GM18519 (cell line): ENCODE measurements around the gene CRYAA.

ENCODE experiments used
- ATAC-seq: cut with Tn5 transposase; IDR thresholded peaks from one replicate; pipeline ENCODE4 v1.9.1; 2021; ENCODE audit warnings: mild to moderate bottlenecking, moderate library complexity; ENCODE audit not compliant: unreplicated experiment, low FRiP score

CRYAA gene

GRCh38 chr21:43196826-43197225 is 28.0 kb downstream of the CRYAA start:
- ATAC-seq, result no peak

GRCh38 chr21:43198376-43198775 is 29.6 kb downstream of the CRYAA start:
- no peak for ATAC-seq

- ATAC-seq, result no peak
These were observed 32.7 kb downstream of the CRYAA start for GRCh38 chr21:43201491-43201890.

GRCh38 chr21:43203591-43203990 is 34.8 kb downstream of the CRYAA start:
- ATAC-seq, result no peak

GRCh38 chr21:43204638-43205037 is 35.8 kb downstream of the CRYAA start:
- no peak for ATAC-seq

- no peak for ATAC-seq
These were observed 37.6 kb downstream of the CRYAA start for GRCh38 chr21:43206231-43207042.

GRCh38 chr21:43207043-43207315 is 38.2 kb downstream of the CRYAA start:
- no peak for ATAC-seq

GRCh38 chr21:43207868-43208267 is 39.1 kb downstream of the CRYAA start:
- no peak for ATAC-seq

GRCh38 chr21:43208561-43209332 is 39.9 kb downstream of the CRYAA start:
- no peak for ATAC-seq

GRCh38 chr21:43209575-43210453 is 41.0 kb downstream of the CRYAA start:
- ATAC-seq, result no peak

GRCh38 chr21:43210454-43211071 is 41.8 kb downstream of the CRYAA start:
- ATAC-seq, result no peak

- no peak for ATAC-seq
These were observed 42.4 kb downstream of the CRYAA start for GRCh38 chr21:43211072-43211759.

GRCh38 chr21:43211760-43212115 is 42.9 kb downstream of the CRYAA start:
- ATAC-seq, result no peak
